ENCODE data around the gene FCAR. TPM values are rescaled to one million over a fixed set of nuclear protein-coding genes. Genes with fewer than 3 reads are reported as not detected.
"Not testable (repeated sequence)": the region's sequence is repeated elsewhere in the genome, so short reads cannot be mapped to it uniquely, and the experiment has no call there.

Gene FCAR
- total RNA-seq, 1 experiment from 2014 or later, result 0.22 TPM

DNA sequence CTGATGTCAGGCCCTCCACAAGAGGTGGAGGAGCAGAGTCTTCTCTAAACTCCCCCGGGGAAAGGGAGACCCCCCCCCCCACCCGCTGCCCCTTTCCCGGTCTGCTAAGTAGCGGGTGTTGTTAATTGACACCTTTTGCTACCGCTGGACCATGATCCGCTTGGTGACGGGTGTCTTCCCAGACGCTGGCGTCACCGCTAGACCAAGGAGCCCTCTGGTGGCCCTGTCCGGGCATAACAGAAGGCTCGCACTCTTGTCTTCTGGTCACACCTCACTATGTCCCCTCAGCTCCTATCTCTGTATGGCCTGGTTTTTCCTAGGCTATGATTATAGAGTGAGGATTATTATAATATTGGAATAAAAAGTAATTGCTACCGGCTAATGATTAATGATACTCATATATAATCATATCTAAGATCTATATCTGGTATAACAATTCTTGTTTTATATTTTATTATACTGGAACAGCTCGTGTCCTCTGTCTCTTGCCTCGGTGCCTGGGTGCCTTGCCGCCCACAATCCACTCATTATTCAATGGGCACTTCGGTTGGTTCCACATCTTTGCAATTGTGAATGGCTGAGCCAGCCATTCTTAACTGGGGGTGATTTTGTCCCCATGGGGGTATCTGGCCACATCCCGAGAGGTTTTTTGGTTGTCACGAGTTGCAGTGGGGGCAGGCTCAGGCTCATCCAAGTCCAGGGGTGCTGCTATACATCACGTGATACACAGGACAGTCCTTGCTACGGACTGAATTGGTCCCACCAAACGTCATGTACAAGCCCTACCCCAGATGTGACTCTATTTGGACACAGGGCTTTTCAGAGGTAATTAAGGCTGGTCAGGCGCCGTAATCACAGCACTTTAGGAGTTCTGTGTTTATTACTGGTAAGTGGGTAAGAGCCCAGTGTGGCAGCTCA lies 45.9 kb downstream of the FCAR start:
- H3K27me3 Mint-ChIP-seq (ENCODE audit: low read depth); H3K36me3 Mint-ChIP-seq; H3K4me3 Mint-ChIP-seq; POLR2A ChIA-PET; H3K9me3 Mint-ChIP-seq; H3K27ac Mint-ChIP-seq; ATAC-seq: not testable (repeated sequence)
- CTCF ChIA-PET, result interaction anchor here (1.4 to 8.4 kb wide), 2 partner anchors 8 to 38 kb away, joined by 4 to 166 read pairs; no protein-coding TSS in a partner anchor
- H3K4me1 Mint-ChIP-seq, result peaks cover 13% of the 10 kb centered on the region
- TF ChIP-seq, protein P1, sequence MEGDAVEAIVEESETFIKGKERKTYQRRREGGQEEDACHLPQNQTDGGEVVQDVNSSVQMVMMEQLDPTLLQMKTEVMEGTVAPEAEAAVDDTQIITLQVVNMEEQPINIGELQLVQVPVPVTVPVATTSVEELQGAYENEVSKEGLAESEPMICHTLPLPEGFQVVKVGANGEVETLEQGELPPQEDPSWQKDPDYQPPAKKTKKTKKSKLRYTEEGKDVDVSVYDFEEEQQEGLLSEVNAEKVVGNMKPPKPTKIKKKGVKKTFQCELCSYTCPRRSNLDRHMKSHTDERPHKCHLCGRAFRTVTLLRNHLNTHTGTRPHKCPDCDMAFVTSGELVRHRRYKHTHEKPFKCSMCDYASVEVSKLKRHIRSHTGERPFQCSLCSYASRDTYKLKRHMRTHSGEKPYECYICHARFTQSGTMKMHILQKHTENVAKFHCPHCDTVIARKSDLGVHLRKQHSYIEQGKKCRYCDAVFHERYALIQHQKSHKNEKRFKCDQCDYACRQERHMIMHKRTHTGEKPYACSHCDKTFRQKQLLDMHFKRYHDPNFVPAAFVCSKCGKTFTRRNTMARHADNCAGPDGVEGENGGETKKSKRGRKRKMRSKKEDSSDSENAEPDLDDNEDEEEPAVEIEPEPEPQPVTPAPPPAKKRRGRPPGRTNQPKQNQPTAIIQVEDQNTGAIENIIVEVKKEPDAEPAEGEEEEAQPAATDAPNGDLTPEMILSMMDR (IDR thresholded peaks at IDR 0.05), result peak; percentile 37; the same call in 1 of the 2 replicates
- DNase-seq (ENCODE audit: low spot score), result peak; percentile 40

DNA sequence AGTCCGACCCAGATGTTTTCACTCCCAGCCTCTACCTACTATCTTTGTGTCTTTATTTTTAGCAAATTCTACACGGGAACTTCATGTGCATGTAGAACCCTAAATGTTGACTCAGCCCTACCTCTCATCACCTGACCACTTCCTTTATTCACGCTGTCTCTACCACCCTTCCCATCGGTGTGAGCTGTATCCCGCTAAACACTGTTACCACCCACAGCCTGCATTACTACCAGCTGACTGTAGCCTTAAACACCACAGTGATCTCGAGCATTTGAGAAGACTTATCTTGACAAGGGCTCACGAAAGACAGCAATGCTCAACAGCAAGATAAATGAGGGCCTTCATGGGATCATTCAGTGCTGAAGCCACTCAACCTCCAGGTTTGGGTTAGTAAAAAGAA lies 47.0 kb downstream of the FCAR start:
- no peak overlapping the region for H3K27ac Mint-ChIP-seq
- CTCF ChIA-PET, result interaction anchor here (1.1 to 8.4 kb wide), 2 partner anchors 39 to 142 kb away, joined by 3 to 166 read pairs; partner anchors contain the start of gene RDH13
- POLR2A ChIA-PET, result no interaction called here

More for the DNA sequence above, 47.0 kb downstream of the FCAR start:
- DNase-seq (ENCODE audit: low spot score), result no peak
- Mint-ChIP-seq H3K4me1 (peaks cover 13% of the 10 kb centered on the region), H3K9me3 (peaks cover 6% of the 10 kb centered on the region), H3K4me3 (no peak overlapping the region), H3K27me3 (ENCODE audit: low read depth) (no peaks in the 10 kb centered on the region), H3K36me3 (peaks cover 7% of the 10 kb centered on the region)
- TF ChIP-seq EMX1 (CRISPR knock-in tag; IDR thresholded peaks at IDR 0.05) (no peak), ZBTB21 (CRISPR knock-in tag; IDR thresholded peaks at IDR 0.05; ENCODE audit: borderline replicate concordance) (no peak), IRF2 (CRISPR knock-in tag; IDR thresholded peaks at IDR 0.05; ENCODE audit: borderline replicate concordance, low read depth) (no peak), CBFB (CRISPR knock-in tag; IDR thresholded peaks at IDR 0.05; ENCODE audit: low read depth) (no peak), HMGA2 (CRISPR knock-in tag; IDR thresholded peaks at IDR 0.05) (no peak), JAZF1 (CRISPR knock-in tag; IDR thresholded peaks at IDR 0.05) (no peak), FOXP1 (CRISPR knock-in tag; IDR thresholded peaks at IDR 0.05; ENCODE audit: borderline replicate concordance) (no peak), RORB (CRISPR knock-in tag; IDR thresholded peaks at IDR 0.05) (no peak), PRRX2 (CRISPR knock-in tag; IDR thresholded peaks at IDR 0.05) (no peak)
- TF ChIP-seq, protein P2, sequence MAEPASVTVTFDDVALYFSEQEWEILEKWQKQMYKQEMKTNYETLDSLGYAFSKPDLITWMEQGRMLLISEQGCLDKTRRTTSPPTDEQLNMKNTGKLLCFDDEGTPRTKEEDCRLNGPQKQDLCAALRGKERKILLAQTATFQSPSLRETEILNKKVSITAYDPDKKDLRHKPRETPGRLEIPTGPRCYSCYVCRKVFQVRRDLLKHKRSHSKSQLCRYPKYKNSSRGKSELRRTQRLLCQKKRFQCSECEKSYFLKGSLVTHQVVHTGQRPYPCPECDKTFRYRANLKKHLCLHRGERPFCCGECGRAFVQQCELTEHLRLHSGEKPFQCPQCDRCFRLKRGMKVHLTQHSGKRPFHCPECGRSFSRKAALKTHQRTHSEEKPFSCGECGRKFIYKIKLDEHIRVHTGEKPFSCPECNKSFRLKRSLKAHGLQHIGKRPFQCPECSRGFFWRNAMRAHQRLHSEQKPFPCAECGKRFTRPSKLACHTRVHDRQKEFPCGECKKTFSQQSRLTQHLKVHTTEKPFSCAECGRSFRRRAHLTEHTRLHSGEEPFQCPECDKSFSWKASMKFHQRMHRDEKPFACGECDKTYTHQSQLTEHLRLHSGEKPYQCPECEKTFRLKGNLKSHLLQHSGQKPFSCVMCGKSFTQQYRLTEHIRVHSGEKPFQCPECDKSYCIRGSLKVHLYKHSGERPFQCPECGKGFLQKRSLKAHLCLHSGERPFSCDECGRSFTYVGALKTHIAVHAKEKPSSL (CRISPR knock-in tag; conservative IDR thresholded peaks at IDR 0.05), result no peak
- TF ChIP-seq, protein P3, sequence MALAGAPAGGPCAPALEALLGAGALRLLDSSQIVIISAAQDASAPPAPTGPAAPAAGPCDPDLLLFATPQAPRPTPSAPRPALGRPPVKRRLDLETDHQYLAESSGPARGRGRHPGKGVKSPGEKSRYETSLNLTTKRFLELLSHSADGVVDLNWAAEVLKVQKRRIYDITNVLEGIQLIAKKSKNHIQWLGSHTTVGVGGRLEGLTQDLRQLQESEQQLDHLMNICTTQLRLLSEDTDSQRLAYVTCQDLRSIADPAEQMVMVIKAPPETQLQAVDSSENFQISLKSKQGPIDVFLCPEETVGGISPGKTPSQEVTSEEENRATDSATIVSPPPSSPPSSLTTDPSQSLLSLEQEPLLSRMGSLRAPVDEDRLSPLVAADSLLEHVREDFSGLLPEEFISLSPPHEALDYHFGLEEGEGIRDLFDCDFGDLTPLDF (CRISPR knock-in tag; IDR thresholded peaks at IDR 0.05), result no peak
- TF ChIP-seq, protein P4, sequence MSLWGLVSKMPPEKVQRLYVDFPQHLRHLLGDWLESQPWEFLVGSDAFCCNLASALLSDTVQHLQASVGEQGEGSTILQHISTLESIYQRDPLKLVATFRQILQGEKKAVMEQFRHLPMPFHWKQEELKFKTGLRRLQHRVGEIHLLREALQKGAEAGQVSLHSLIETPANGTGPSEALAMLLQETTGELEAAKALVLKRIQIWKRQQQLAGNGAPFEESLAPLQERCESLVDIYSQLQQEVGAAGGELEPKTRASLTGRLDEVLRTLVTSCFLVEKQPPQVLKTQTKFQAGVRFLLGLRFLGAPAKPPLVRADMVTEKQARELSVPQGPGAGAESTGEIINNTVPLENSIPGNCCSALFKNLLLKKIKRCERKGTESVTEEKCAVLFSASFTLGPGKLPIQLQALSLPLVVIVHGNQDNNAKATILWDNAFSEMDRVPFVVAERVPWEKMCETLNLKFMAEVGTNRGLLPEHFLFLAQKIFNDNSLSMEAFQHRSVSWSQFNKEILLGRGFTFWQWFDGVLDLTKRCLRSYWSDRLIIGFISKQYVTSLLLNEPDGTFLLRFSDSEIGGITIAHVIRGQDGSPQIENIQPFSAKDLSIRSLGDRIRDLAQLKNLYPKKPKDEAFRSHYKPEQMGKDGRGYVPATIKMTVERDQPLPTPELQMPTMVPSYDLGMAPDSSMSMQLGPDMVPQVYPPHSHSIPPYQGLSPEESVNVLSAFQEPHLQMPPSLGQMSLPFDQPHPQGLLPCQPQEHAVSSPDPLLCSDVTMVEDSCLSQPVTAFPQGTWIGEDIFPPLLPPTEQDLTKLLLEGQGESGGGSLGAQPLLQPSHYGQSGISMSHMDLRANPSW (CRISPR knock-in tag; conservative IDR thresholded peaks at IDR 0.05; ENCODE audit: low read depth), result no peak
- TF ChIP-seq, protein P5, sequence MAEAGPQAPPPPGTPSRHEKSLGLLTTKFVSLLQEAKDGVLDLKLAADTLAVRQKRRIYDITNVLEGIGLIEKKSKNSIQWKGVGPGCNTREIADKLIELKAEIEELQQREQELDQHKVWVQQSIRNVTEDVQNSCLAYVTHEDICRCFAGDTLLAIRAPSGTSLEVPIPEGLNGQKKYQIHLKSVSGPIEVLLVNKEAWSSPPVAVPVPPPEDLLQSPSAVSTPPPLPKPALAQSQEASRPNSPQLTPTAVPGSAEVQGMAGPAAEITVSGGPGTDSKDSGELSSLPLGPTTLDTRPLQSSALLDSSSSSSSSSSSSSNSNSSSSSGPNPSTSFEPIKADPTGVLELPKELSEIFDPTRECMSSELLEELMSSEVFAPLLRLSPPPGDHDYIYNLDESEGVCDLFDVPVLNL (CRISPR knock-in tag; IDR thresholded peaks at IDR 0.05; ENCODE audit: borderline replicate concordance, low read depth), result no peak
- ATAC-seq, result no peak

All from WTC11 (cell line).